T47D (cell line): ENCODE results near the gene MTPN.

Experiments used
- DNase-seq, 2 experiments: peaks; one replicate each; pipeline versions ENCODE4 v3.0.0 to v3.0.0-alpha.2; 2011 to 2012; ENCODE audit warnings: low read depth in 1 of 2, low spot score in 1 of 2
- JUND ChIP-seq: IDR thresholded peaks from 2 replicates; pipeline ENCODE4 v1.6.1; 2012; ENCODE audit warnings: low read depth
- in situ Hi-C: cut with HindIII; loops from 2 replicates; pipeline ENCODE4 v1.10.0; 2016; ENCODE audit warnings: low sequenced_read_pairs, low pct_unique_long_range_greater_than_20kb

MTPN gene

DNA sequence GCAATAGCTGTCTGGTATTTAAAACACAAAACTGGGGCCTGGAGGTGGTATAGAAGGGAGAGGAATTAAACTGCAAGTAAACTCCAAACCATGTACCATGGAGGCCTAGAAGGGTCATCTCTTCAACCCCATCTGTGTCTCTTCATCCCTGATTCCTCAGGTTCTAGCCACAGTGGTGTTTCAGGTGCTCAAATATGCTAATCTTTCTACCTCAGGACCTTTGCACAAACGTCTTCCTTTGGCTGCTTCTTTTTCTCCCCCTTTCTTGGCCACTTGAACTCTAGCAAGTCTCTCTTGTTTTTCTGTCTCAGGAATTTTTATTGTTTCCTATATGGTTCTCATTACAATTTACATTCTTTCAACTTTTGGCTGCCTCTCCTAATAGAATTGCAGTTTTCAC lies 25.6 kb upstream of the MTPN start:
- no peak for TF ChIP-seq JUND
- in situ Hi-C loops = no loop called here
- DNase-seq = no peak

DNA sequence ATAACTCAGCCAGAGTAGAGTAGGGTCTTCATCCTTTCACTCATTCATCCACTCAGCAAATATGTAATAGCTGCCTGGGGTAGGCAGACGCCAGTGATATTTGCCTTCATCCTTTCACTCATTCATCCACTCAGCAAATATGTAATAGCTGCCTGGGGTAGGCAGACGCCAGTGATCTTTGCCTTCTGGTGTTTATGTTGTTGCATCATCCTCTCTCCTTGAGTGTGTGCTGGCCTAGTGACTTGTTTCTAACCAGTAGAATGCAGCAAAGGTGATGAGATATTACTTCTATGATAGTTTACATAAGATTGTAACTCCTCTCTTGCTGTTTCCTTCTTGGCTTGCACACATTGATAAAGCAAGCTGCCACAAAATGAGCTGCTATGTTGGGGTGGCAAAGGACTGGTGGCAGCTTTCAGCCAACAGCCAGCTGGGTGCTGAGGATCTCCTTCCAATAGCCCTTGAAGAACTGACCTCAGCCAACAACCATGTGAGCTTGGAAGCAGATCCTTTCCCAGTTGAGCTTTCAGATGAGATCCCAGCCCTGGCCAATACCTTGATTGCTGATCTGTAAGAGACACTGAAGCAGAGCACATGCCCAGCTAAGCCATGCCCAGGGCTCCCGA lies 23.2 kb upstream of the MTPN start:
- in situ Hi-C loops = no loop called here
- TF ChIP-seq JUND = no peak
- no peak for DNase-seq

DNA sequence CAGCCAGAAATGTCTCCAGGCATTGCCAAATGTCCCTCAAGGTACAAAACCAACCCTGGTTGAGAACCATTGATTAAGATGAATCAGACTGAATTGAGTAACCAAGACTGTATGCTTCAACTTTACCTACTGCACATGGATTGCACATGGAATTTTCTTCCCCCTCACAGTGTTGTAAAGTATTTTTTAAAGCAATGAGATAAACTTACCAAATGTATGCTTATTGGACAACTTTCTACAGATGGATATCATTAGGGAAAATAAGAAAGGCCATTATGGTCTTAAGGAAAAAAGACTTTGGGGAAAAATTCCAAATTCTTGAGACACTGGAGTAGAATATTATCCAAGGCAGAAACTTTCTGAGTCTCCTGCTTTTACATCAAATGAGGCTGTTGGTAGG lies 20.9 kb upstream of the MTPN start:
- in situ Hi-C loops = no loop called here
- DNase-seq = no peak
- TF ChIP-seq JUND = no peak

DNA sequence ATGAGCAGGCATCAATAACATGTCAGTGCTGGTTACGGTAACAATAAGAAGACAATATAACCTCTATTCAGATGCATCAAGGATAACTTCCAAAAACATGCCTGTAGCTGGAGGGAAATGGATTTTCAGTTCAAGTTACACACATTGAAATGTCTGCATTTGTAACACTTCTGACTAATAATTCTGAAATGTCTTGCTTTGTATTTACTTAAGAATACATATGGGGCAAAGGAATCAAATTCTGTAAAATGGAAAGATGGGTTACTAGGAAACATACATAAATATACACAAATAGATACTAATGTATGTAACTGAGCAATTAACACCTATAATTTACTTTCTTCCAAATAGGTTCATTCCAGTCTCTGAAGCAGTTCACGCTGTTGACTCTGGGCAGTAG lies 18.6 kb upstream of the MTPN start:
- no peak for DNase-seq
- TF ChIP-seq JUND = no peak
- in situ Hi-C loops = no loop called here

DNA sequence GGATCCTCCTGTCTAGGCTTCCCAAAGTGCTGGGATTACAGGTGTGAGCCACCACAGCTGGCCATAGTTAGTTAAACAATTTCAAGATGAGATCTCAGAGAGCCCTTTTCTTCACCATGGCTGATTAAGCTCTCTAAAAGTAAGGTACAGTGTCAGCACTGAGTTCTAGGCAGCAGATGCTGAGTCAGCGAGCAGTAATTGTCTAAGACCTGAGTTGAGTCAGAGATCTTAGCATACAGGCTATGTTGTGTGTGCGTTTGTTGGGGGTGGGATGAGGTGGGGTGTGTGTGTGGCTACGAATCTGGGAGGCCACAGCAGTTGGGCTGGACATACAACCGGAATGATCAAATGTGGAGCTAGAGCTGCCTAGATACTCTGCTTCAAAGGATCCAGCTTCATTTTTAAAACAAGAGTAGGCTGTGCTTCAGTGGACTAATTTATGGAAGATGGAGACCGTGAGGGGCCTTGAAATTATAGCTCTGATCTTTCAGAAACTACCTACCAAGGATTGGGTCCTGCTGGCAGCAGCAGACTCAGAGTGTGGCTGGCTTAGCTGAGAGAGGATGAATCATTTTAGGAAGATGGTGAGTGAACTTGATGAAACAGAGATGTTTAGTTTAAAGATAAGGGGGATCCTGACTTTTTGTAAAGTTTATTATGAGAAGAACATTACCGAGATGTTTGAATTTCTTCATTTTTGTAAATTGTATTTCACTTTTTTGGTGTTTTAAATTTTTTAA lies 17.5 kb upstream of the MTPN start:
- DNase-seq = no peak
- in situ Hi-C loops = no loop called here
- no peak for TF ChIP-seq JUND

DNA sequence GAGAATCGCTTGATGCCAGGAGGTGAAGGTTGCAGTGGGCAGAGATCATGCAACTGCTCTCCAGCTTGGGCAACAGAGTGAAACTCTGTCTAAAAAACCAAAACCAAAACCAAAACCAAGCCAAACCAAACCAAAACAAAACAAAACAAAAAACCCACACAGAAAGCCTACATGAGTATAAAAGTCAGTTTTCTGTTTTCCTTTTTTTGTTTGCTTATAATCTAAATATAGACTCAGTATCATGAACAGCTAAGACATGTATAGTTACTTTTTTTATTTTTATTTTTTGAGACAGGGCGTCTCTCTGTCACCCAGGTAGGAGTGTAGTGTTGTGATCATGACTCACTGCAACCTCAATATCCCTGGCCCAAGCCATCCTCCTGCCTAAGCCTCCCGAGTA lies 16.8 kb upstream of the MTPN start:
- TF ChIP-seq JUND = no peak
- in situ Hi-C loops = no loop called here

DNA sequence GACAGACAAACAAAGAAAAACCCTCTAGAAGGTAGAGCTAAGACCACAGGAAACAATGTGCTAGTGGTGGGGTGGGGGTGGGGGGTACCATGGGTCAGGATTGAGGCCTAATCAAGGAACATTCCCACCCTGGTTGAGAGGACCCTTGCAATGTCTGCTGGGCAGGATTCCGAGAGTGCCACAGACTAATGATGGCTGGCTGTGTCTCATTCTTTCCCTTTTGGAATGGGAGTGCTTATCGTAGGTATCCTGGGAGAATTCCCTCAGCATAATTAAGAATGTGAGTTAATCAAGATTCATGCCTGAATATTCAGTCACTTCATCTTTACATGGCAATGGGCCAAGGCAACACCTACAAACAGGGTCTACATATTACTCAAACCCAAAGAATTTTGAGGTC lies 14.7 kb upstream of the MTPN start:
- DNase-seq = no peak
- TF ChIP-seq JUND = no peak
- in situ Hi-C loops = no loop called here

More for the DNA sequence above, 16.8 kb upstream of the MTPN start:
- DNase-seq = no peak

DNA sequence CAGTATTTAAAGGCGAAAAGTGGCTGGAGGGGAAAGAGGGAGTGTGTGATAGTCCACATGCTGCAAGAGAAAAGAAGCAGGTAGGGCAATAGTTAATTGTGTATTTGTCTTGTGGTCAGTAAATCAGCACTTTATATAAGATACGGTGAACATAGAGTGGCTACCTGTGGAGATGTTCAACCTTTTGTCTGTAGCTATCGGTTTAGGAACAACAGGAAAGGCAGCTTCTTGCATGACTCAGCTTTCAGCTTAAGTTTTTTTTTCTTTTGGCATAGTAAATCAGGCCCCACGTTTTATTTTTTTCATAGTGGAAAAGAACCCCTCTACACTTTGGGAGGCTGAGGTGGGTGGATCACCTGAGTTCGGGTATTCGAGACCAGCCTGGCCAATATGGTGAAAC lies 14.2 kb upstream of the MTPN start:
- in situ Hi-C loops = no loop called here
- no peak for TF ChIP-seq JUND
- no peak for DNase-seq

DNA sequence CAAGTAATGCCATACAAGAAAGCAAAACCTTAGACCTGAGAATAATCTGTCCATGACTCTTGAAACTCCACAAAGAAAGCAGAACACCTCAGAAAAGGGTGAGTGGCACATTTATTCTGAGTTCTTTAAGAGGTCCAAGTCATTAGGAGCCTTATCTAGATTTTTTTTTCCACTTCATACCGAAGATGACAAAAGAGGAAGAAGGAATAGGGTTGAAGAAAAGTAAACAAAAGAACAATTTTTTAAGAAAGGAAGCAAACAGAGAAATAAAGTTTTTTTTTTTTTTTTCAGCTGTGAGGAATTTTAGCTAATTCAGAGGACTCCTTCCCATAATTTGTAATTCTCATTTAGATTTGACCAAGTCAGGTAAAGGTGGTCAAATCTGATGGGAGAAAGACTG lies 13.1 kb upstream of the MTPN start:
- TF ChIP-seq JUND = no peak
- in situ Hi-C loops = no loop called here
- DNase-seq = no peak

DNA sequence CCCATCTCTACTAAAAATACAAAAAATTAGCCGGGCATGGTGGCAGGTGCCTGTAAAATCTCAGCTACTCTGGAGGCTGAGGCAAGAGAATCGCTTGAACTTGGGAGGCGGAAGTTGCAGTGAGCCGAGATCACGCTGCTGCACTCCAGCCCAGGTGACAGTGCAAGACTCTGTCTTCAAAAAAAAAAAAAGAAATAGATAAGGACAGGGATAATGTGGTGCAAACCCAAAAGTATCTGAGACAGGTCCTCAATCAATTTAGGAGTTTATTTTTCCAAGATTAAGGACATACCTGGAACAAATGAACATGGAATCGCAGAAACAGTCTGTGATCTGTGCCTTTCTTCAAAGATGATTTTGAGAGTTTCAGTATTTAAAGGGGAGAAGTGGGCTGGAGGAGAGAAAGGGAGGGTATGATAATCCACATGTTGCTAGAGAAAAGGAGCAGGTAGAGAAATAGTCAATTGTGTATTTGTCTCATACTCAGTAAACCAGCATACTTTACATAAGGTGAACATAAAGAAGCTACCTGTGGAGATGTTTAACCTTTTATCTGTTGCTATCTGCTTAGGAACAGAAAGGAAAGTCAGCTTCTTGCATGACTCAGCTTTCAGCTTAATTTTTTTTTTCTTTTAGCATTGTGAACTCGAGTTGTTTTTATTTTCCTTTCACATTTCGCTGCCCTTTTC lies 4.9 kb upstream of the MTPN start:
- TF ChIP-seq JUND = no peak
- no peak for DNase-seq
- in situ Hi-C loops = no loop called here

DNA sequence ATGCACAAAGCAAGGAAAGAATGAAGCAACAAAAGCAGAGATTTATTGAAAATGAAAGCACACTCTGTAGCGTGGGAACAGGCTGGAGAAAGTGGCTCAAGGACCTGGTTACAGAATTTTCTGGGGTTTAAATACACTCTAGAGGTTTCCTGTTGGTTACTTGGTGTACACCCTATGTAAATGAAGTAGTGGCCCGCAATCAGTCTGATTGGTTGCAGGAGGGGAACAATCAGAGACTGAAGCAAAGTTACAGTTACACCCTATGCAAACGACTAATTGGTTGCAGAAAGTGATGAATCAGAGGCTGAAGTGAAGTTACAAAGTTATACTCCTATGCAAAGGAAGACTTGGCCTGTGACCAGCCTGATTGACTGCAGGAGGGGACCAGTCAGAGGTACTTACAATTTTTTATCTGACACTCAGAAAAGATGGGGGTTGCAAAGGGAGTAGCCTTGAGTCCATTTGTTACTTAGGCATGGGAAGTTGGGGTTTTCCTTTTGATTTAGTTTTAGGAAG lies 3.6 kb upstream of the MTPN start:
- no peak for DNase-seq
- in situ Hi-C loops = no loop called here
- TF ChIP-seq JUND = no peak

DNA sequence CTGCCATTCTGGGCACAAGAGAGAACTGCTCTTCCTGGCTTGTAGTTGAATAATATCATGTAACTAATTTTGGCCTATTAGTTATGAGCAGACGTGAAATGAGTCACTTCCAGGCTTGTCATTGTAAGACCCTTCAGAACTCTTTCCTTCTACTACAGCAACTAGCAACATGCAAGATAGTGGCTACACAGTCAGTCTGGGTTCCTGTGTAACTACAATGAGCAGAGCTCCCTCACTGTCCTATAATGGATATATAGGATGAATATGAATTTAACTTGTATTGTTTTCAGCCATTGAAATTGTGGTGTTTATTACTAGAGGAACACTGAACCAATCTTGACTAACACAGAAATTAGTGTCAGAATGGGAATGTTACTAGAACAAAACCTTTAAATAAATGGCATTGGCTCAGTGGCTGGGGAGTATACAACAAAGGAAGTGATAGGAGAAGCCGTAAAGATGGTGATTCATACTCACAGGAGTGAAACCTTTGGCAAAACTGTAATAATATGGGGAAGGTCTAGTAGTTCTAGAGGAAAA lies 2.9 kb upstream of the MTPN start:
- TF ChIP-seq JUND = no peak
- no peak for DNase-seq
- in situ Hi-C loops = no loop called here

DNA sequence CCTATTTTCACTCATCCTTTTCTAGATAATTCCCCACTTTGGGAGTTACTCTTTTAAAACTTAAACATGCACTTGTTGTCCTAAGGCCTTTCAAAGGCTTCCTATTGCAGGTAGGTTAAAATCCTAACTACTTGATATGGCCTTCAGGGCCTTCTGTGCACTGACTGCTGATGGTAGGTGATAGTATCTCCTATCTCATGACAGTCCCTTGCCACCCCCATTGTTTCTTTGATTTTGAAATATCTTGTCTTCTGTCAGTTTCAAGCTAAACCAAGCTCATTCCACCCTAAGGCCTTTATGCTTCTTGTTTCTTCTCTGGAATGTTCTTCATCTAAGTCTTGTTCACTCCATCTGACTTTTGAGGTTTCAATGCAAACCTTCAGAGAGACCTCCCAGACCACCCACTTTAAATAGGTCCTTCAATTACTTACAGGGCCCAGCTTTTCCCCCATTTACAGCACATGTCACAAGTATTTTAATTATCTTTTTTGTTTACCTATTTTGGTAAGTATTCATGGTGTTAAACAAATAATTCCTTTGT lies 2.4 kb upstream of the MTPN start:
- in situ Hi-C loops = no loop called here
- no peak for TF ChIP-seq JUND
- no peak for DNase-seq
